OCI-LY3 (cell line): ENCODE measurements around the gene EPHB4.
A peak's percentile ranks its signal among the peaks of the same experiment; 100 is the strongest.

Experiments used
- H2AFZ ChIP-seq: fragments of 200-600, 300-600 bp; shearing (Covaris generic); 2 replicates; pipeline ENCODE4 v1.6.0; 2014; ENCODE audit warnings: antibody characterized with exemption, low read depth, low read length
- H3K27ac ChIP-seq: fragments of 200-600, 300-600 bp; sonication (generic); 2 replicates; pipeline ENCODE4 v1.5.1; 2014; ENCODE audit warnings: mild to moderate bottlenecking, low read length, moderate library complexity, mixed read lengths
- H3K27me3 ChIP-seq: fragments of 200-600, 300-600 bp; sonication (generic); 2 replicates; pipeline ENCODE4 v1.6.1; 2014; ENCODE audit warnings: low read depth, low read length, mixed read lengths
- H3K36me3 ChIP-seq: fragments of 200-600, 300-600 bp; sonication (generic); replicated peaks from 2 replicates; pipeline ENCODE3; 2014; ENCODE audit warnings: low read depth, low read length, mixed read lengths
- H3K4me1 ChIP-seq: fragments of 300-600, 200-600 bp; sonication (generic); 2 replicates; pipeline ENCODE4 v1.6.1; 2014; ENCODE audit warnings: low read length, mixed read lengths
- H3K4me2 ChIP-seq: fragments of 200-600, 300-600 bp; sonication (generic); 2 replicates; pipeline ENCODE4 v1.6.1; 2014; ENCODE audit warnings: low read length, mixed read lengths
- H3K4me3 ChIP-seq: fragments of 300-600, 200-600 bp; sonication (generic); 2 replicates; pipeline ENCODE4 v1.5.1; 2014; ENCODE audit warnings: antibody characterized with exemption, mild to moderate bottlenecking, low read length, moderate library complexity
- H3K79me2 ChIP-seq: fragments of 300-600, 200-600 bp; shearing (Covaris generic); 2 replicates; pipeline ENCODE4 v1.6.1; 2014; ENCODE audit warnings: mild to moderate bottlenecking, low read length, mixed read lengths
- H3K9ac ChIP-seq: fragments of 300-600, 200-600 bp; shearing (Covaris generic); 2 replicates; pipeline ENCODE4 v1.6.0; 2014; ENCODE audit warnings: mild to moderate bottlenecking, low read length, moderate library complexity
- H3K9me3 ChIP-seq: fragments of 200-600, 300-600 bp; shearing (Covaris generic); 2 replicates; pipeline ENCODE4 v1.6.1; 2014; ENCODE audit warnings: low read length, mixed read lengths; ENCODE audit not compliant: insufficient read depth
- H4K20me1 ChIP-seq: fragments of 200-600, 300-600 bp; sonication (generic); 2 replicates; pipeline ENCODE4 v1.6.1; 2016; ENCODE audit warnings: low read length, mixed read lengths; ENCODE audit not compliant: insufficient read depth
- EZH2phosphoT487 ChIP-seq: fragments of 200-600 bp; shearing (Covaris generic); IDR thresholded peaks from 2 replicates; pipeline ENCODE4 v1.6.1; 2018; ENCODE audit warnings: antibody characterized with exemption, mixed run types, low read depth
- TF ChIP-seq, protein P1 (sequence below): fragments of 200-600, 300-600 bp; sonication (generic); IDR thresholded peaks from 2 replicates; pipeline ENCODE4 v1.5.1; 2014; ENCODE audit warnings: antibody characterized with exemption, low read length, low read depth

EPHB4 gene

DNA sequence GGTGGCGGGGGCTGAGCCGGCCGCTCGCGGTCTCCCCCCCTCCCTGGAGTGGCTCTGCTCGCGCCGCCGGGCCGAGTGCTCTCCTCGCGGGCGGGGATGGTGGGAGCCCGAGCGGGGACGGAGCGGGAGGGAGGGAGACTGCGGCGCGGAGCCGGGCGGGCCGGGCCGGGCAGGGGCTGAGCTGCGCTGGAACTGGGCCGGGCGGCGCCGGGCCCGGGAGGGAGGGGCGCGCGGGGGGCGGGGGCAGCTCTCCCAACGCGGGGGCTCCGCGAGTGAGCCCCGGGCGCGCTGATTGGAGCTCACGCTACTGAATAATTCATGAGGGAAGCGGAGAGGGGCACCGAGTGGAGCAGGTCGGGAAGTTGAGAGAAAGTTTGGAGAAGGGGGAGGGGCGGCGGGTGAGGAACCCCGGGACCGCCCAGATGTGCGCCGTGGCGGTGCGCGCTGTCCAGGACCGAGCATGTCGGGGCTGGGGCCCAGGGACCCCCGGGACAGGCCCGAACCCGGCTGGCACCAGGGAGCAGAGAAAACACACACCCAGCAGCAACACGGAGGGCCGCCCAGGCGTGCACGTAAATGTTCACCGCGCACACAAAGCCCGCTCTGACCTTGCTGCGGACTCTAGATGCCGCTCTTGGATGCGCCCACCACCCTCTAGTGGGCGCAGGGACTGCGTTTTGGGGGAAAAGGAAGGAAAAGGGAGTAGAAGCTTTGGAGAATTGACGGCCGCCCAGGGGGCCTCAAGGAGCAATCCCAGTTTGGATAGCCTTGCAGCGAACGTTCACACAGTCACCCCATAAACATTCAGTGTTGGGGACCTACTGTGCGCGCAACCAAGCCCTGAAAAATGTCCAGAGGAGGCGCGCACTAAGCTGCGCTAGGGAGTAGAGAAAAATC, at the start of gene EPHB4:
EPHB4 (minus strand) TSS at position 194 of the 897 bp plus-strand sequence. CDS start 493 bp downstream, outside the sequence.
- Histone ChIP-seq H4K20me1 (no peaks in the 10 kb centered on the region), H3K4me2 (no peak within 1 kb of the TSS), H3K27ac (no peak within 1 kb of the TSS), H3K4me3 (no peak within 1 kb of the TSS), H3K9ac (no peak within 1 kb of the TSS), H3K36me3 (no peaks in the 10 kb centered on the region), H3K27me3 (no peaks in the 10 kb centered on the region), H3K4me1 (peaks cover 20% of the 10 kb centered on the region), H3K79me2 (no peaks in the 10 kb centered on the region), H2AFZ (no peak within 1 kb of the TSS), H3K9me3 (no peaks in the 10 kb centered on the region)
- TF ChIP-seq, protein P1, sequence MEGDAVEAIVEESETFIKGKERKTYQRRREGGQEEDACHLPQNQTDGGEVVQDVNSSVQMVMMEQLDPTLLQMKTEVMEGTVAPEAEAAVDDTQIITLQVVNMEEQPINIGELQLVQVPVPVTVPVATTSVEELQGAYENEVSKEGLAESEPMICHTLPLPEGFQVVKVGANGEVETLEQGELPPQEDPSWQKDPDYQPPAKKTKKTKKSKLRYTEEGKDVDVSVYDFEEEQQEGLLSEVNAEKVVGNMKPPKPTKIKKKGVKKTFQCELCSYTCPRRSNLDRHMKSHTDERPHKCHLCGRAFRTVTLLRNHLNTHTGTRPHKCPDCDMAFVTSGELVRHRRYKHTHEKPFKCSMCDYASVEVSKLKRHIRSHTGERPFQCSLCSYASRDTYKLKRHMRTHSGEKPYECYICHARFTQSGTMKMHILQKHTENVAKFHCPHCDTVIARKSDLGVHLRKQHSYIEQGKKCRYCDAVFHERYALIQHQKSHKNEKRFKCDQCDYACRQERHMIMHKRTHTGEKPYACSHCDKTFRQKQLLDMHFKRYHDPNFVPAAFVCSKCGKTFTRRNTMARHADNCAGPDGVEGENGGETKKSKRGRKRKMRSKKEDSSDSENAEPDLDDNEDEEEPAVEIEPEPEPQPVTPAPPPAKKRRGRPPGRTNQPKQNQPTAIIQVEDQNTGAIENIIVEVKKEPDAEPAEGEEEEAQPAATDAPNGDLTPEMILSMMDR: no peak
- no peak for TF ChIP-seq EZH2phosphoT487

DNA sequence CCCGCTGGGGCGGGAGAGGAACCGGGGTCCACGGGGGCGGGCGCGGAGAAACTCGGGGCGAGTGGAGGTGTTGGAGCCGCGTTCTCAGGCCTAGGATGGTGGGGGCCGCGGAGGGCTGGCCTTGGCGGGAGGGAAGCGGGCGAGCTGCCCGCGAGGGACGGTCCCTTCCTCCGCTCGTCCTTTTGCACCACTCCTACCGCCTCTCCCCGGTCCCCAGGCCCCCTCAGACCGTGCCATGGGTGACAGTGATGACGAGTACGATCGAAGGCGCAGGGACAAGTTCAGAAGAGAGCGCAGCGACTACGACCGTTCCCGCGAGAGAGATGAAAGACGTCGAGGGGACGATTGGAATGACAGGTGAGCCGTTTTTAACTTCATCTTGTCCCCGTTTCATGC, 48.0 kb upstream of the EPHB4 start:
- TF ChIP-seq EZH2phosphoT487: no peak
- TF ChIP-seq, protein P1: no peak
- no peak overlapping the region for H2AFZ ChIP-seq
- peaks cover 63% of the 10 kb centered on the region for H3K36me3 ChIP-seq

DNA sequence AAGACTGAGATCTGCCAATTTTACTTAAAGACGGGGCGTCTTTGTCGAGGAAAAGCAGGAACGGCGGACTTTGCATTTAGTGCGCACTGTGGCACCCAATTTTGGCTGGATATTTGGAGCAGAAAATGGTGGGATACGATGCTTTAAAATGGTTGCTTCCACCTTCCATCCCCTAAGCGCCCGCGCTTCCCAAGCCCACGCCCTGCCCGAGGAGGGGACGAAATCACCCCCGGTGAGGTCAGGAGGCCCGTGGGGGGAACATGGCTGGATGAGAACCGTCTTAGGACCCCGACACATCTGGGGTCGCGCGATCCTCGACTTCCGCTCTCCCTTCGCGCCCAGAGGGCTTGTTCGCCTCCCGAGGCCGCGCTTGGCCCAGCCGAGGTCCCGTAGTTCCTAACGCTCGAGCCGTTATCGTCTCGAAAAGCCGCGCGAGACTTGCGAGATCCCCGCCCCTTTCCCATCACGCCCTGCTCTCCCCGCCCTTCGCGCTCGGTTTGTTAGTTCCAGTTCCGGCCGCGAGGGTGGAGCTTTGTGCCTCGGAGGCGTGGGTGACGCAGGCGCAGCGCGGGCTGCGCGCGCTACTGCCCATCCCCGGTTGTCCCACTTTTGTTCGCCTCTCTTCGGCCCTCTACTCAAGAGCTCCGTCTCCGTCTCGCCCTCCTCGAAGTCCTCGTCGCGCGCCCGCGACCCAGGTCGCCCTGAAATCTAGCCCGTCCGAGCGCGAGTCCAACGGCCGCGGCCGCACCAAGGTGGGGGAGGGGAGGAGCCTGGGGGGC, 47.4 kb upstream of the EPHB4 start, which contains the start of gene SRRT:
SRRT (plus strand) TSS at position 527 of the 779 bp plus-strand sequence. CDS start 488 bp downstream, outside the sequence.
- H3K4me3 ChIP-seq: peak within 1 kb of the TSS; percentile 94
- peaks cover 39% of the 10 kb centered on the region for H4K20me1 ChIP-seq
- 0 out of 2 replicates have a peak within 1 kb of the TSS, but pooled peaks have one; percentile 19 for H2AFZ ChIP-seq
- H3K27me3 ChIP-seq: no peaks in the 10 kb centered on the region
- peak within 1 kb of the TSS; percentile 91 for H3K4me2 ChIP-seq
- peaks cover 60% of the 10 kb centered on the region for H3K36me3 ChIP-seq
- H3K9me3 ChIP-seq: no peaks in the 10 kb centered on the region
- H3K4me1 ChIP-seq: peaks cover 16% of the 10 kb centered on the region
- peak within 1 kb of the TSS; percentile 99 for H3K9ac ChIP-seq
- H3K27ac ChIP-seq: peak within 1 kb of the TSS; percentile 83
- TF ChIP-seq, protein P1: no peak
- no peak for TF ChIP-seq EZH2phosphoT487
- peaks cover 57% of the 10 kb centered on the region for H3K79me2 ChIP-seq

More for the DNA sequence above, 48.0 kb upstream of the EPHB4 start:
- Histone ChIP-seq H3K4me2 (peak overlapping the region; percentile 79), H3K4me3 (peak overlapping the region; percentile 94), H3K27me3 (no peaks in the 10 kb centered on the region), H4K20me1 (peaks cover 43% of the 10 kb centered on the region), H3K9me3 (no peaks in the 10 kb centered on the region), H3K79me2 (peaks cover 63% of the 10 kb centered on the region), H3K9ac (peak overlapping the region; percentile 99), H3K27ac (peak overlapping the region; percentile 83), H3K4me1 (peaks cover 16% of the 10 kb centered on the region)

DNA sequence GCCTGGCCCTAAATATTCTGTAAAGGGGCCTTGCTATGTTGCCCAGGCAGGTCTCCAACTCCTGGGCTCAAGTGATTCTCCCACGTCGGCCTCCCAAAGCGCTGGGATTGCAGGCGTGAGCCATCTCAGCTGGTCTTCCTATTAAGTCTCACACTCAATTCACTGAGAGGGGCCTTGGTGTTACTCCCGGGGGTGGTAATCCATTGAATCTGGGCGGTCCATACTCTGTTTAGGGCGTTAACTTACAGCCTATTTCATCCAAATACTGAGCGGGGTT, 46.9 kb upstream of the EPHB4 start:
- Histone ChIP-seq H3K4me3 (peak overlapping the region; percentile 94), H3K4me2 (peak overlapping the region; percentile 91), H3K9ac (peak overlapping the region; percentile 85), H3K27me3 (no peaks in the 10 kb centered on the region), H3K9me3 (no peaks in the 10 kb centered on the region), H2AFZ (0 out of 2 replicates have a peak overlapping the region, but pooled peaks have one; percentile 19), H3K27ac (peak overlapping the region; percentile 68), H3K79me2 (peaks cover 52% of the 10 kb centered on the region), H3K36me3 (peaks cover 56% of the 10 kb centered on the region), H3K4me1 (peaks cover 16% of the 10 kb centered on the region), H4K20me1 (peaks cover 33% of the 10 kb centered on the region)
- TF ChIP-seq EZH2phosphoT487: no peak
- TF ChIP-seq, protein P1: no peak
